GM23248 (cell line): Measurements from ENCODE around the gene SLC37A1.

Source experiments
- EZH2 ChIP-seq: fragments of 200-600 bp; sonication (generic); IDR thresholded peaks from 2 replicates; pipeline ENCODE4 v1.6.1; 2018; ENCODE audit warnings: antibody characterized with exemption, mild to moderate bottlenecking; ENCODE audit not compliant: insufficient read depth, poor library complexity, severe bottlenecking
- EZH2phosphoT487 ChIP-seq: fragments of 200-600 bp; sonication (generic); IDR thresholded peaks from 2 replicates; pipeline ENCODE4 v1.6.1; 2018; ENCODE audit warnings: antibody characterized with exemption, moderate library complexity, mild to moderate bottlenecking, low read depth; ENCODE audit not compliant: insufficient read depth

GRCh38 chr21:42523941-42524340 is 10.3 kb downstream of the SLC37A1 start:
- TF ChIP-seq EZH2 (no peak), EZH2phosphoT487 (no peak)
